Breast epithelium (tissue), 4 donors: ENCODE measurements around the gene OAT. TPM values are rescaled to one million over a fixed set of nuclear protein-coding genes. Genes with fewer than 3 reads are reported as not detected.

Experiments
- DNase-seq, 2 donors: peaks; one replicate each; pipeline ENCODE4 v3.0.0-alpha.2; 2019; ENCODE audit warnings: low spot score in 2 of 2
- H3K27ac ChIP-seq, 2 donors: fragments of 200-600 bp; sonication (generic) in 1 of 2; one replicate each; pipeline ENCODE4 v1.5.1; 2016 to 2019; ENCODE audit warnings: mild to moderate bottlenecking in 1 of 2
- H3K27me3 ChIP-seq, 2 donors: fragments of 200-600 bp; sonication (generic) in 1 of 2; one replicate each; pipeline versions ENCODE4 v1.5.1 to v1.6.0; 2017 to 2019; ENCODE audit warnings: control low read depth in 1 of 2, mild to moderate bottlenecking in 1 of 2
- H3K36me3 ChIP-seq: fragments of 200-600 bp; one replicate; pipeline ENCODE4 v1.5.1; 2019
- H3K4me1 ChIP-seq, 2 donors: fragments of 200-600 bp; sonication (generic); one replicate each; pipeline ENCODE4 v1.5.1; 2016 to 2019; ENCODE audit warnings: control low read depth in 1 of 2
- H3K4me3 ChIP-seq, 3 donors: fragments of 200-600 bp; sonication (generic); 1 replicate in 2 of 3; 2 replicates in 1 of 3; pipeline ENCODE4 v1.5.1; 2016 to 2019; ENCODE audit warnings: mild to moderate bottlenecking in 3 of 3, moderate library complexity in 2 of 3
- H3K9me3 ChIP-seq, 2 donors: fragments of 200-600 bp; sonication (generic) in 1 of 2; one replicate each; pipeline ENCODE4 v1.5.1; 2016 to 2019; ENCODE audit warnings: control low read depth in 1 of 2
- CTCF ChIP-seq, 3 donors: fragments of 450-650 bp; IDR thresholded peaks; one replicate each; pipeline ENCODE4 v1.5.1; 2016 to 2017; ENCODE audit warnings: antibody characterized with exemption in 3 of 3, mild to moderate bottlenecking in 3 of 3, moderate library complexity in 3 of 3
- POLR2A ChIP-seq: fragments of 450-650 bp; IDR thresholded peaks from one replicate; pipeline ENCODE4 v1.6.1; 2016; ENCODE audit warnings: antibody characterized with exemption, mild to moderate bottlenecking, moderate library complexity
- POLR2AphosphoS5 ChIP-seq, 3 donors: sonication (generic); formaldehyde crosslinking; IDR thresholded peaks; one replicate each; pipeline ENCODE4 v1.6.1; 2017; ENCODE audit warnings: antibody characterized with exemption in 3 of 3
- intact Hi-C: fragments of 100-400 bp; cut with DNase I; formaldehyde crosslinking; loops from one replicate; pipeline ENCODE4 v1.15.1; 2023; ENCODE audit warnings: low total_unique reads
- total RNA-seq, 3 donors: library from RNA; depleted of rRNA; stranded (reverse); fragments of >200 nt; gene quantifications; one replicate each; pipeline ENCODE4 v1.1.0, GENCODE V29; 2016

Gene OAT
- total RNA-seq, 3 donors from 2014 or later, result 93.3 to 160 (median 115) TPM

GRCh38 chr10:124433461-124433860 is 14.7 kb upstream of the OAT start:
- Histone ChIP-seq H3K27ac (no peak overlapping the region), H3K4me3 (no peak overlapping the region), H3K36me3 (no peaks in the 10 kb centered on the region), H3K27me3 (no peaks in the 10 kb centered on the region), H3K4me1 (no peaks in the 10 kb centered on the region), H3K9me3 (no peaks in the 10 kb centered on the region)
- intact Hi-C loops, result no loop called here
- no peak for TF ChIP-seq POLR2AphosphoS5 (IDR thresholded peaks at IDR 0.05)
- no peak for TF ChIP-seq CTCF (IDR thresholded peaks at IDR 0.05)
- TF ChIP-seq POLR2A, result no peak
- DNase-seq, result no peak

GRCh38 chr10:124430077-124430476 is 11.4 kb upstream of the OAT start:
- Histone ChIP-seq H3K27ac (no peak overlapping the region), H3K36me3 (no peaks in the 10 kb centered on the region), H3K4me3 (no peak overlapping the region), H3K4me1 (no peaks in the 10 kb centered on the region), H3K27me3 (no peaks in the 10 kb centered on the region), H3K9me3 (no peaks in the 10 kb centered on the region)
- DNase-seq, result no peak
- intact Hi-C loops, result no loop called here
- TF ChIP-seq POLR2A, result no peak
- no peak for TF ChIP-seq CTCF (IDR thresholded peaks at IDR 0.05)
- no peak for TF ChIP-seq POLR2AphosphoS5 (IDR thresholded peaks at IDR 0.05)

DNA sequence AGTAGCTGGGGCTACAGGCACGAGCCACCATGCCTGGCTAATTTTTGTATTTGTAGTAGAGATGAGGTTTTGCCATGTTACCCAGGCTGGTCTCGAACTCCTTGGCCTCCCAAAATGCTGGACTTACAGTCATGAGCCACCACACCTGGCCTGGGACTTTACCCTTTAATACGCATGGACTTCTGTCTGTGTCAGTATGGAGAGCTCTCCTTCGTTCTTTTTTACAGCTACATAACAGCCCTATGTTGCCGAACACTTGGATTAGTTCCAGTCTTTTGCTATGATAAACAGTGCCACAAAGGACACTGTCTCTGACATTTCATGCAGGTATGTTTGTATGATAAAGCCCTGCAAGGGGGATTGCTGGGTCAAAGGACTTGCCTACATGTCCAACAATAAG is 10.9 kb upstream of the OAT start:
- TF ChIP-seq POLR2AphosphoS5 (IDR thresholded peaks at IDR 0.05) (no peak), CTCF (IDR thresholded peaks at IDR 0.05) (no peak), POLR2A (no peak)
- Histone ChIP-seq H3K4me3 (no peak overlapping the region), H3K4me1 (no peaks in the 10 kb centered on the region), H3K36me3 (no peaks in the 10 kb centered on the region), H3K27me3 (no peaks in the 10 kb centered on the region), H3K9me3 (no peaks in the 10 kb centered on the region), H3K27ac (no peak overlapping the region)
- intact Hi-C loops, result no loop called here
- DNase-seq, result no peak

GRCh38 chr10:124428207-124428777 is 9.6 kb upstream of the OAT start:
- no peak overlapping the region for H3K27ac ChIP-seq
- DNase-seq, result no peak
- H3K27me3 ChIP-seq, result peaks cover 0 to 4% of the 10 kb centered on the region in 2 donors
- no peaks in the 10 kb centered on the region for H3K9me3 ChIP-seq
- intact Hi-C loops, result no loop called here
- H3K4me1 ChIP-seq, result no peaks in the 10 kb centered on the region
- no peak for TF ChIP-seq CTCF (IDR thresholded peaks at IDR 0.05)
- TF ChIP-seq POLR2AphosphoS5 (IDR thresholded peaks at IDR 0.05), result no peak
- TF ChIP-seq POLR2A, result no peak
- H3K36me3 ChIP-seq, result no peaks in the 10 kb centered on the region
- no peak overlapping the region for H3K4me3 ChIP-seq

- H3K36me3 ChIP-seq, result no peaks in the 10 kb centered on the region
- DNase-seq, result no peak
- H3K9me3 ChIP-seq, result no peaks in the 10 kb centered on the region
- H3K4me1 ChIP-seq, result no peaks in the 10 kb centered on the region
- intact Hi-C loops, result no loop called here
- no peak overlapping the region for H3K27ac ChIP-seq
- TF ChIP-seq CTCF (IDR thresholded peaks at IDR 0.05), result no peak
- no peak for TF ChIP-seq POLR2A
- TF ChIP-seq POLR2AphosphoS5 (IDR thresholded peaks at IDR 0.05), result no peak
- H3K27me3 ChIP-seq, result peaks cover 0 to 4% of the 10 kb centered on the region in 2 donors
- no peak overlapping the region for H3K4me3 ChIP-seq
Measured at GRCh38 chr10:124425227-124425962, 6.7 kb upstream of the OAT start.
